22Rv1 (cell line): ENCODE results near the gene SIDT1.

ENCODE experiments used
- CTCF ChIP-seq: fragments of 450-650 bp; IDR thresholded peaks from 2 replicates; pipeline ENCODE4 v1.5.1; 2017; ENCODE audit warnings: mild to moderate bottlenecking
- ZFX ChIP-seq: fragments of 450-650 bp; IDR thresholded peaks from 2 replicates; pipeline ENCODE4 v1.6.1; 2017; ENCODE audit warnings: antibody characterized with exemption, borderline replicate concordance

- TF ChIP-seq CTCF (no peak), ZFX (no peak)
These were observed 27.9 kb downstream of the SIDT1 start for GRCh38 chr3:113560271-113560670.
